NCI-H2081 (cell line): ENCODE data around the gene SAMSN1.
"Not testable (repeated sequence)": the region's sequence is repeated elsewhere in the genome, so short reads cannot be mapped to it uniquely, and the experiment has no call there.

Experiments
- DNase-seq, 2 experiments: peaks; one replicate each; lab custom pipeline; 2025; lab: John Stamatoyannopoulos, UW

SAMSN1 gene

GRCh38 chr21:14566894-14567293, 20.8 kb upstream of the SAMSN1 start:
- no peak for DNase-seq

GRCh38 chr21:14562959-14563358, 16.8 kb upstream of the SAMSN1 start:
- DNase-seq, result no peak

- no peak for DNase-seq
Measured at GRCh38 chr21:14560555-14560954, 14.4 kb upstream of the SAMSN1 start.

- no peak for DNase-seq
Measured at GRCh38 chr21:14560139-14560538, 14.0 kb upstream of the SAMSN1 start.

GRCh38 chr21:14559102-14559501, 13.0 kb upstream of the SAMSN1 start:
- DNase-seq, result no peak

- DNase-seq, result no peak
Measured at GRCh38 chr21:14557413-14557812, 11.3 kb upstream of the SAMSN1 start.

- DNase-seq, result no peak
Measured at GRCh38 chr21:14554948-14555347, 8.8 kb upstream of the SAMSN1 start.

GRCh38 chr21:14553422-14553821, 7.3 kb upstream of the SAMSN1 start:
- DNase-seq, result no peak

GRCh38 chr21:14551741-14552140, 5.6 kb upstream of the SAMSN1 start:
- no peak for DNase-seq

GRCh38 chr21:14550135-14550534, 4.0 kb upstream of the SAMSN1 start:
- no peak for DNase-seq

GRCh38 chr21:14548779-14549178, 2.7 kb upstream of the SAMSN1 start:
- DNase-seq, result no peak

- no peak for DNase-seq
Measured at GRCh38 chr21:14547834-14548513, 1.9 kb upstream of the SAMSN1 start.

GRCh38 chr21:14546719-14547118, 604 bp upstream of the SAMSN1 start:
- not testable (repeated sequence) for DNase-seq

- no peak for DNase-seq
Measured at GRCh38 chr21:14543983-14544382, 2.1 kb downstream of the SAMSN1 start.

- DNase-seq, result no peak
Measured at GRCh38 chr21:14542638-14543037, 3.5 kb downstream of the SAMSN1 start.

- no peak for DNase-seq
Measured at GRCh38 chr21:14541841-14542490, 4.1 kb downstream of the SAMSN1 start.

- no peak for DNase-seq
Measured at GRCh38 chr21:14538483-14538882, 7.6 kb downstream of the SAMSN1 start.

GRCh38 chr21:14536929-14537328, 9.2 kb downstream of the SAMSN1 start:
- no peak for DNase-seq

- DNase-seq, result no peak
Measured at GRCh38 chr21:14535702-14536101, 10.4 kb downstream of the SAMSN1 start.

GRCh38 chr21:14533499-14534428, 12.4 kb downstream of the SAMSN1 start:
- no peak for DNase-seq

- DNase-seq, result no peak
Measured at GRCh38 chr21:14531757-14532316, 14.3 kb downstream of the SAMSN1 start.

- no peak for DNase-seq
Measured at GRCh38 chr21:14530592-14530991, 15.5 kb downstream of the SAMSN1 start.
